ENCODE measurements around the gene ARHGAP15. TPM values are rescaled to one million over a fixed set of nuclear protein-coding genes. Genes with fewer than 3 reads are reported as not detected.

ARHGAP15 gene
- total RNA-seq, 2 donors from 2014 or later: 12.0 to 23.2 TPM

DNA sequence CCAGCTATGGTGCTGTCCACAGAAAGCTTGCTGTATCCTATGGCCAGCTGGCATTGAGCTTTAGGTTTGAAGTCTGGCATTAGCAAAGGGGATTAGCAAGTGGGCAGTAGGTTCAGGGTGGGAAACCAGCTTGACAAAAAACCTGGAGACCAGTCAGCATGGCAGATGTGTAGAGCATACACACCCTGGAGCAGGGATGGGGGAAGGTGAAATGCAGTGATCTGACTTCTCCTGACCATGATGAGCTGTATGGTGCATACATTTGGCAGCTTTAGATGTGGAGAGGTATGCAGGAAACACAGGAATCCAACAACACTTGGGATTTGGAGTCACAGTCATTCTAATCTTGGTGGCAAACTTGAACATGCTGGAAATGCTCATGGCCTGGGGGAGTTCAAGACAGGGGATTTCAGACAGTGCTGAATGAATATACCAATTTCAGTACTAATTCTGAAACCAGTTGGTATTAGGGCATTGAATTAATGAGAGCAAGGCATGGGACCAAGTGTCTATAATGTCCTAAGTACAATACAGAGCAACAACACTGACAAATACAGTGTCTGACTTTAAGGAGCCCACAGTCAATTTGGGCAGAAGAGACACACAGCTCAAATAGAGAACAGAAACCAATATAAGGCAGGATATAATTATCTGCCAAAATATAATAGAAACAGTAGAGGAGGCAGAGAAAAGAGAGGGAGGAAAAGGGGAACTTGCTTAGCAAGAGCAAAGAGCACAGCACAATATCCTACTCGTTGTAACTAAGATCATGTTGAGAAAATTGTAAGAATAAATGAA lies 11.8 kb downstream of the ARHGAP15 start:
- intact Hi-C loops (cut with DNase I): no loop called here

DNA sequence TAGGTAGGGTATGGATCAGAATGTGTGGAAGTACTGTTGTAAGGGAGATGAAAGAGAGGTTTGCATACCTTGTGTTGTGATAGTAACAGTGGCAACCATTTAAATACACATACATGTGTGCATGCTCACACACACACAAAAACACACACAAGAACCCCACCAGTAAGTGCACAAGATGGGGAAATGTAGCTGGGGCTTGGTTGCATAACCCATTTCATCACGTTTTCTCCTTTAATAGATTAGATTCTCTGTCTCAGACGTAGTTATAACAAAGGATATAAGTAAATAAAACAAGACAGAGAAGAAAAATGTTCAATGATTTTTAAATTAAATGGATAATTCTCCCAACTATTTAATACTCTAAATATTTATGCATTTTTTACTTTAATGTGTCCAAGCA lies 13.4 kb downstream of the ARHGAP15 start:
- intact Hi-C loops (cut with DNase I): no loop called here
- DNase-seq (ENCODE audit: low spot score): no peak

More for the DNA sequence above, 11.8 kb downstream of the ARHGAP15 start:
- DNase-seq (ENCODE audit: low spot score): no peak

DNA sequence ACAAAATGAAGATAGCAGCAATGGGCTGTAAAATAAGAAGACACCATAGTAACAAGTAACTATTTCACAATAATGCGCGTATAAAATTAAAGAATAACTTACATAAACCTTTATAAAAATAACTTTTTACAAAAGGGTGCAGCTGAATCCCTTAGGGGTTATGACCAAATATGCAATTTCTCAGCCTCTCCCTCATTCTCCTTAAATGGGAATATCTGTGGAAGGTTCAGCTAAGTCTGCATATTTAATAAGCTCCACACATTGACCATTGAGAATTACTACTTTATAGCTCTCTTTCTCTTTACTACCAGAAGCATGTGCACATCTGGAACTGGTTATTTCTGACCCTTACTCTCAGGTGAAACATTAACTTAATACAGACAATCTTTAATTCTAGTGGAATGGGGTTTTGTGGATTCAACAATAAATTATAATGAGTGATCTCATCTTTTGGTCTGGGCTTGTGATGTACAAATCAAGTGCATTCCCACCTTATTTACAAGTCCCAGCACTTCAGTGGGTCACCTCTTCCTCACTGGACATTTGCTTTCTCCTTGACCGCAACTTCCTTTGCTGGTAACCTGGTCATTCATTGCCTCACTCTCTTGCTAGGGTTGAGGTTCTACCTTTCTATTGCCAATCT lies 15.7 kb downstream of the ARHGAP15 start:
- intact Hi-C loops (cut with DNase I): no loop called here

DNA sequence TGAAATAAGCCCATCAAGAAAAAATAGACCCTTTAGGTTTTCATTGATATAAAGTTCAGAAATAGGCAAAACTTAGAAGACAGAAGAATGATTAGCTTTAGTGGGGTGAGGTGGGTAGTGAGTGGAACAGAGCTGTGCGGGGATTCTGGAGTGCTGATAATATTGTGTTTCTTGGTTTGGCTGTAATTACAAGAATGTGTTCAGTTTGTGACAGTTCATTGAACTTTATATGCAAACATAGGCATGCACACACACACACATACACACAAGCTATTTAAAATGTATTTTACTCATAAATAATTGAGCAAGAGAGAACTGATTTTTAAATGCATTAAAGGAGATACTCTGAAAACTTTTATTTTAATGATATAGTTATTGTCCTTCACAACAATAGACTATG lies 17.1 kb downstream of the ARHGAP15 start:
- intact Hi-C loops (cut with DNase I): no loop called here
- no peak for DNase-seq (ENCODE audit: low spot score)

More for the DNA sequence above, 15.7 kb downstream of the ARHGAP15 start:
- DNase-seq (ENCODE audit: low spot score): no peak

DNA sequence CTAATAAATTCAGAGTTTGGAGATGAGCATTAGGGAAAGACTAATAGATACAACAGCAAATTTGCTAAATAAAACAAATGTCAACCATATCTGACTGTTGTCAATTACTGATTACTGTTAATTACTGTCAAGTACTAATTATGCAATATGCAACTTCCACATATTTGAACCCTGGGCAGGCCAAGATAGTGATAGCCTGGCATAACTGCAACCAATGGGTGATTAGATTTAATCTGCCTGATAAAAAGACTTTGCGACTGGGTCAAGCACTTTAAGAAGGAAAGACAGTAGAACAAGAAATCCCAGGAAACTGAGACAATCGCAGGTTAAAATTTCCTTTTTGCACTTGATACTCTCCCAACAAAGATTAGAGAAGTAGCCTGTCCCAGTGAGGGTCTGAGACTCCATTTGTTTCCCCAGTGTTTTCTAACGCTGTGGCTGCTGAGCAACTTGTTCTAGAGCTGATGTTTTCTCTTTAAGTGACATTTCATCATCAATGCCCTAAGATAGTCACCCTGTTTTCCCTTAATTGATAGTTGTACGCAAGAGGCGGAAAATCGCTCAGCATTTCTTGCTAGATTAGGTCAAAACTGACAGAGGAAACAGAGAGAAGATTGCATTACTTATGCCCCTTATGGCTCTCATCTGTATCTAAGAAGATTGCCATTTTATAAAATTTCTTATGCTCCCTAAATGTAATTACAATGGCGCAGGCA lies 17.8 kb downstream of the ARHGAP15 start:
- intact Hi-C loops (cut with DNase I): no loop called here
- no peak for DNase-seq (ENCODE audit: low spot score)

DNA sequence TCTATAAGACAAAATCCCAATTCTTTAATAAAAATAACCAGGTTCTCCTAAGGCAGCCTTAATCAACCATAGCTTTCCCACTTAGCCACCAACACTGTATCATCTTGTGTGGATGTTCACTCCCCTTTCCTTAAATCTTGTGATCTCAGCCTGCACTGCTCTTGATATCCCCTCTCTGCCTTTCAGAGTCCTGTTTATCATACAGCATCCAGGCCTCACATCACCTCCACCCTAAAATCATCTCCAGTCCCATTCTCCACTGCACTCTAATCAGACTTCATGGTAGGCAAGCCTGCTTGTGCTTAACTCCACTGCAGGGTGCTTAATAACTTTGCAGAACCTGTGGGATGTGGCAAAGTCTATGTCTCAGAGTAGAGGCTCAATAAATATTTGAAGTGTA lies 18.8 kb downstream of the ARHGAP15 start:
- intact Hi-C loops (cut with DNase I): no loop called here
- no peak for DNase-seq (ENCODE audit: low spot score)

DNA sequence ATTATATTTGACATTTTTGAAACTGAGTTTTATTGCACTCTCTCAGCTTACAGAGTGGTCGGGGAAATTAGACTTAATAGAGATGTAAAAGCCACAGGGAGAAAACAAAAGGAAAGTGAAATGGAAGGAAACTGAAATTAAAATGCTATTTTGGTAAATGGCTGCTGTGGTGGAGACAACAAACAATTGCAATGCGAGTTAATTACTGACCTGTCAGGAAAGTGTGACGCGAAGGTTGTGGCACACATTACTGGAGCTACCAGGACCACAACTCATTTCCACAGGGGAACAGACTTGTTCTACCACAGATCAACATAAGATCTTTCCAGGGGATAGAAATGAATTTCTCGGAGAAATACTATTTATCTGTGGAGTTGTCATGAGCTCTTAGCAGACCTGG lies 19.5 kb downstream of the ARHGAP15 start:
- DNase-seq (ENCODE audit: low spot score): no peak
- intact Hi-C loops (cut with DNase I): no loop called here

DNA sequence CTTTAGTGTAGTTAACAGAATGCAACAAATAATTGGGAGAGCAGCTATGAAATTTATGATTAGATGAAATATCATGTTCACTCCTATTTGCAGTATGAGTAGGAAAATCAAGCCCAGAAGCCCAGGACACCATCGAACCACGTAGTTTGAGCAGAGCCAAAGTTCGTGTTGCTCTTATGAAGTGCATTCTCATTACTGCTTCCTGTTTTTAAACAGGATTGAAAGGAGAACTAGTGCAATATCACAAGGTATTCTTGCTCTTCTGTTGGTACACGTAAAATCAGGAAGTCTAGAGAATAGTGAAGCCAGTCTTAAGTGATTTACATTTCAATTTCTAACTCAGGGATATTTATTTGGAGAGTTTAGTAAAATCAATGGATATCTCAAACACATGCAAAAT lies 21.1 kb downstream of the ARHGAP15 start:
- intact Hi-C loops (cut with DNase I): no loop called here
- DNase-seq (ENCODE audit: low spot score): no peak

DNA sequence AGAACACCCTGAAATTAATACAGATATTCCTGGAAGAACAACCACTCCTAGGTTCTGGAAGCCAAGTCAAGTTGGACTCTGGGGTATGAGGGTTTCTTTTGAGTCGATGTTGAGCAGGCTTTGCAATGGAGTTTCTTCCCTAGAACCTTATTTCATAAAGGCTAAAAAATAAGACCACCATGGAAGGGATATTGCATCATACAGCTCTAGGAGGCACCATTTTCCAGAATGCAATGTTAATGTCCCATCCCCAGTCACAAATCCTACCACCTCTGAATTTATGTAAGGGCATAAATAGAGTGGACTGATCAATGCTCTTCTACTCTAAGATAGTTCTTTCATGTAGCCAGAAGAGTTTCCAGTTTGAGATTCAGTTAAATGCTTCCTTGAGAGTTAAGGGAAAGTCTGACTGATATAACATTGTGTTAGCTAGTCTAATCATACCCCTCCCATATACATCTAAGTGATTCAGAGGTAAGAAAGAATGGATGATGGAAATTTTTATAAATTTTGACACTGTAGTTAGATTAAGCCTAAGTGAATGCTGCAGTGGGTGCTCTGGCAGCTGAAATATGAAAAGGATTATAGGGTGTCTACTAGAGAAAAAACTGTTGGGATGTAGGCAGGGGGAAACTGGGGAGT lies 22.0 kb downstream of the ARHGAP15 start:
- no peak for DNase-seq (ENCODE audit: low spot score)
- intact Hi-C loops (cut with DNase I): no loop called here

DNA sequence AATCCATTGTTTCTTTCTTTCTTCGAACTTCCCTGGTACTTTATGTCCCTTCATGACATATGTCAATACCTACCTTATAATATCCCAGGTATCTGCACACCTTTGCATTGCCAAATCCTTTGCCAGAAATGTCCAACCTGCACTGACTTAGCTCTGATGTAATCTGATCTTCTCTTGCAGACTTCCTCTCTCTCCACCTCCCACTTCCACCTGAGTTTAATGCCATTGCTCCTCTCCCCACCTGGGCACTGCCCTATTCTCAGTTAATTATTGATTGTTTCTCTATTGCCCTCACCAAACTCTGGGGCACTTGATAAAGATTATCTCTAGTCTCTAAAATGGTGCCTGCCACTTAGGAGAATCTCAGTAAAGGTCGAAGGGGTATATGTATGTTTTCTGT lies 23.0 kb downstream of the ARHGAP15 start:
- intact Hi-C loops (cut with DNase I): no loop called here
- no peak for DNase-seq (ENCODE audit: low spot score)

DNA sequence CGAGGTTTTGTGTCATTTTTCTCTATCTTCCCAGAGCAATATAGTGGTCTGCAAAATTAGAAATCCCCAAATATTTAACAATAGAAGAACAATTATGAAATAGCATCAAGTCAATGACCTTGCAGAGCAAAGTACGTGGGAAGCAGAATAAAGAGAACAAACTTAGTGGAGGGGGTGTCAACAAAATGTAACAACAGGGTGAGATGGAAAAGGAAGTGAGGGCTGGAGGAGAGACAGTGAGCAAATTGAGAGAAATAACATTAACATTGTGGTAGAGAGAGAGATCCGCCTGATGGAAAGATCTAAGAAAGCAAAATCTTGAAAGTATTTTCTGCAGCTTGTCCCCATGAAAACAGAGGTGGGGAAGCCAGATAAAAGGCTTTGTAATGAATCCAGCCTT lies 23.4 kb downstream of the ARHGAP15 start:
- no peak for DNase-seq (ENCODE audit: low spot score)
- intact Hi-C loops (cut with DNase I): no loop called here

DNA sequence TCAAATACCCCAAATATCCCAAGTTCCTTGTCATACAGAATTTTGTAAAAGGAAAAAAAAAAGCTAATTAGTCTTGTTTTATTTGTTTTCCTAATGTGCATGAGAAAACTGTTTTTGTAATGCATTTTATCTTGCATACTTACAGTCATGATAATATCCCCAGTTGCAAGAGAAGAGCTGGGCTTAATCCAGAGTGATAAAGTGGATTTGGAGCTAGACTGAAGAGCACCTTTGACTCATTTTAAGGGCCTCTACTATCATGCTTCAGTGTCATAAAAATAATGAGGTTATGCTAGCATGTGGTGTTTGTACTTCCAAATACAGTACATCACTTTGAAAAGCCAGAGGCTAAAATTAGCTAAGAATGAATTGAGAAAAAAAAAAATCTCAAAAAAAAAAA lies 26.4 kb downstream of the ARHGAP15 start:
- intact Hi-C loops (cut with DNase I): no loop called here
- no peak for DNase-seq (ENCODE audit: low spot score)

DNA sequence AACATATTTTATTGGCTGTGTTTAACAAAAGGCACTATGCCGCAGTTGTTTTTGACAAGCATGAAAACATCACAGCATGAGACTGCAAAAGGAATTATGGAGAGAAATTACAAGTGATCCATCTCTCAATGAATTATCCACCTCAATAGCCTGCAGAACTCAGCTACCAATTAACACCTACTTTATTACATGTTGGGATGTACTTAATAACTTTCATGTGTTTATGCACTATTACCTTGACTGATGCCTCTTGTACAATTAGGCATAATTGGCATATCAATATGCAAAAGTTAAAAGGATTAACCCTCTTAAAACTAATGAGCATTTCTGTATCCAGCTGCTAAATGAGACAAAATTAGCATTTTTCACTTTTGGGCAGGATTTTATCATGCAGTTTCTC lies 27.8 kb downstream of the ARHGAP15 start:
- DNase-seq (ENCODE audit: low spot score): no peak
- intact Hi-C loops (cut with DNase I): no loop called here

DNA sequence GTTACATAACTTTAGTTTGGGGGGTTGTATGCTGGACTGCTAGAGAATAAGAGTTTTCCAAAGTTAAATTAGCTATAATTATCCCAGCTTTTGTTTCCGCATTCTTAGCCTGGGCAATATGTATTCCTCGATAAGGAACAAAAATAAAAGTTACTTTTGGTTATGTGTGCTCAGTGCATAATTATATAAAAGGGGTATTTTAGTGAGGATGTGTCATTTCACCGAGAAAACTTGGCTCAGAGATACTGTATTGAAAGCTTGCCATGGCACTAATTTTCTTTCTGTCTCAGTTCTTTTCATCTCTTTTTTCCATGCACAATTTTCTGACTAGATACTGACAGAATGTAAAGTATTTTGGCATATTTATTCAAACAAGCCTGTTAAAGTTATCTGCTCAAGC lies 28.2 kb downstream of the ARHGAP15 start:
- intact Hi-C loops (cut with DNase I): no loop called here
- no peak for DNase-seq (ENCODE audit: low spot score)

DNA sequence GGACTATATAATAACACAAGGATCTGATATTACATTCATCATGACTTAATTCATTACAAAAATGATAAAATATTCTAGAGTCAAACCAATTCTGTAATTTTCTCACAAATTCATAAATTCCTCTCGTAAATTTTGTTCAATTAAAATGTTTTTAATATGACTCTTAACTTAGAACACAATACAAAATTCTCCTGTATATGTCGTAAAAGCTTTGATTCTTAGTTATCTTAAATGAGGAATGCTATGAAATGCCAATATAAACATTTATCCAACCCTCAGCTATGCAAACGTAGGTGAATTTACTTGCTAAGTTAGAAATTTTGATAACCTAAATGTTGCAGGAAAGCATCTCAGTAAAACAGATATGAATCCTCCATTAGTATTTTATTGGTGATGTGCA lies 28.9 kb downstream of the ARHGAP15 start:
- intact Hi-C loops (cut with DNase I): no loop called here
- DNase-seq (ENCODE audit: low spot score): no peak

DNA sequence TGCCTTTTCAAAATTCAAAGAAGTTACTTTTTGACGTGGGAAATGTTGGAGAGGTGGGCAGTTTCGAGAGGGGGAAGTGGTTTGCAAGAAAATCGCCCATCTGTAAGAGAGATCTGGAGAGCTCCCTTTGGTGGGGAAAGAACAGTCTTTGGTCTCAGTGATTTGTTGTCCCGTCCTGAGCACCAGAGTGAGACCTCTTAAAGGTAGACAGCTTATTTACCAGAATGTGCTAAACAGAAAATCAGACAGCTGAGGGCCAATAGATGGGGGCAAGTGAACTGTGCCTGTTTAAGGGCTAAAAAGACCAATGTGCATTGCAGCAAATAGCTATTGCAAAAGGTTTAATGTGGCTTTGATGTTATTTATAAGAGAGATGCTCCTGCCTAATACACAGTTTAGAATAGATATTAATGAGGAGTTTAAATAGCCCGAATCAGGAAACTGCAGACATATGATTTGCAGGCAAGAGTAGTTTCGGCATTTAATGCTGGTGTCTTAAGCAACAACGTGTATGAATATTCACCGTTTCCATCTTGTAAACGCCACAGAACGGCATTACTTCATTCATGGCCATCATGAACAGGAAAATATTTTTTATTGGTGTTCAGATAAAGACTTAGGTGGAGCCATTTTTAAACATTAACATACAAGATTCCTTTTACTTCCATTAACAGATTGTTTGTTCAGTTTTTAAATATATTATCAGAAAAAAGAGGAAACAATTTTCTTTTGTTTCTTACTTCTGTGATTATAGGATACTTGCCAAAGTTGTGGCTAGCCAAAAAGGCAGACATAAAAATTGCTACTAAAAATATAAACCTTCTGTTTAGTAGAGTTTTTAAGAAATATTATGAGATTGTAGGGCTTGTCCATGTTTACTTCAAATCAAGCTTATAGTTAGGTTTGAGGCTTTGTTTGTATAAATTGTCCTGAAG lies 29.6 kb downstream of the ARHGAP15 start:
- intact Hi-C loops (cut with DNase I): no loop called here
- DNase-seq (ENCODE audit: low spot score): no peak

DNA sequence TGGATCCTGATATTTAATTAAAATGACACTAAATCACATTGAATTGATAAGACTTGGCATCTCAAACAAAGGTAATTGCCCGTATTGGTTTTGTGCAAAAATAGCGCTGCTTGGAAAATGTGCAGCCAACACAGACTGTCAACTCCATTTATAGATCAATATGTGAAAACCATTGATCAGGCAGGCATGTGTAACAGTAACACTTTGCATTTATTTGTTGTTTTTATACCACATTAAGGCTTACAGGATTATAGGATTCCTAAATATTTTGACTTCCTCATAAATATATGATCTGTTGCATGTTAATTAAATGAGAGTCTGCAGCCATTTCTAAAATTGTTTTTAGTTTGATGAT lies 30.2 kb downstream of the ARHGAP15 start:
- intact Hi-C loops (cut with DNase I): no loop called here
- DNase-seq (ENCODE audit: low spot score): no peak

DNA sequence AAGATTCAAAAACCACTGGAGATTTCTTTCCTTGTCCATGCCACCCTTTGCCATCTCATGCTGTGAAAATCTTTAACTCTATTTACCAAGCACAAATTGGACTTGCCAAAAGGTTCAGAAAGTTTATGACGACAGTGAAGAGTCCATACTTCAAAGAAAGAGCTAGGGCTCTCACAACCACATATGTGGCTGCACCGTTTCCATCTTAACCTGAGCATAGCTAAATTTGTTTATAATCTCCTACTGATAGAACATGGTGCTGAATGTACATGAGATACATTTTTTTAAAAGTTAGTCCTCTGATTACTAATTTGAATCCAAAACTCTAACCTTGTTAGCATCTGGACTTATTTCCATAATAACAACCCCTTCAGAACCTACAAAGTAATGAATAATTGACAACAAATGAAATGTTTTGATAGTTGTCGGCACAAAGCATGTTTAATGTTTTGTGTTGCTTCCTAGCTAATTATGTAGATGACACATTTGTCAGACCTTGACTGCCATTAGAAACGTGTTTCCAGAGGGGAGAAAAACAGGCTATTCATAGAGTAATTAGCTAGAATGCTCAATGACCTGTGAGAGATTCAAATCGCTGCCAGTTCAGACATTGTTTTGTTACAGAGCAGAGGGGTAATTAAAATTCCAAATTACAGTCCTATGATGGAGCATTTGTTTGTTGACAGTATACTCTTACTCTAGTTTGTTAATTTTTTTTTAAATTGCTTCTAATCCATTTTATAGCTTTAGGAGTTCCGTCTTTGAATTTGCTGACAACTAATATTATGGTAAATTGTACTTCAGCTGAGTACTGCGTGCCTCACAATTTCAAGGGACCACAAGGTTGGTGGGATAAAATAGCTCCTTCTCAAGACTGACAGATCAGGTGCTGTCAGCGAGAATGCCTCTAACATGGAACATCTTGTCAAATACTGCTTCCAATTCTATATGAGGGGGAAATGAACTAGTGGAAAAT lies 31.8 kb downstream of the ARHGAP15 start:
- intact Hi-C loops (cut with DNase I): no loop called here
- DNase-seq (ENCODE audit: low spot score): no peak

All from posterior vena cava (tissue), 2 donors.